Activated T-cell treated with anti-CD3 and anti-CD28 coated beads, Interleukin-2, amount 50 U/mL, for 4 hours (primary cell): ENCODE data around the gene LGALS4. TPM values are rescaled to one million over a fixed set of nuclear protein-coding genes. Genes with fewer than 3 reads are reported as not detected.
"Not testable (repeated sequence)": the region's sequence is repeated elsewhere in the genome, so short reads cannot be mapped to it uniquely, and the experiment has no call there.

Experiments
- ATAC-seq, 2 donors: fragments of 200-7000 bp; cut with Tn5 transposase; one replicate each; pipeline ENCODE4 v1.10.0; 2021
- DNase-seq: peaks from one replicate; pipeline ENCODE4 v3.0.0-alpha.2; 2020
- H3K27me3 Mint-ChIP-seq: one replicate; pipeline ENCODE4 v1.8.0; 2021; ENCODE audit warnings: low read depth, mixed read lengths
- H3K36me3 Mint-ChIP-seq: one replicate; pipeline ENCODE4 v1.8.0; 2022; ENCODE audit warnings: mixed read lengths; ENCODE audit not compliant: insufficient read depth
- H3K4me1 Mint-ChIP-seq: one replicate; pipeline ENCODE4 v1.8.0; 2021; ENCODE audit warnings: low read depth, mixed read lengths
- H3K4me3 Mint-ChIP-seq: one replicate; pipeline ENCODE4 v1.8.0; 2021; ENCODE audit warnings: mild to moderate bottlenecking, moderate library complexity, mixed read lengths
- H3K9me3 Mint-ChIP-seq: one replicate; pipeline ENCODE4 v1.8.0; 2021; ENCODE audit warnings: mixed read lengths
- total RNA-seq, 3 donors: library from RNA; stranded (reverse); gene quantifications; one replicate each; pipeline ENCODE4 v1.2.1, GENCODE V29; 2021

The LGALS4 gene
- total RNA-seq, 3 donors from 2014 or later: 1.7 to 2.7 (median 2.2) TPM

DNA sequence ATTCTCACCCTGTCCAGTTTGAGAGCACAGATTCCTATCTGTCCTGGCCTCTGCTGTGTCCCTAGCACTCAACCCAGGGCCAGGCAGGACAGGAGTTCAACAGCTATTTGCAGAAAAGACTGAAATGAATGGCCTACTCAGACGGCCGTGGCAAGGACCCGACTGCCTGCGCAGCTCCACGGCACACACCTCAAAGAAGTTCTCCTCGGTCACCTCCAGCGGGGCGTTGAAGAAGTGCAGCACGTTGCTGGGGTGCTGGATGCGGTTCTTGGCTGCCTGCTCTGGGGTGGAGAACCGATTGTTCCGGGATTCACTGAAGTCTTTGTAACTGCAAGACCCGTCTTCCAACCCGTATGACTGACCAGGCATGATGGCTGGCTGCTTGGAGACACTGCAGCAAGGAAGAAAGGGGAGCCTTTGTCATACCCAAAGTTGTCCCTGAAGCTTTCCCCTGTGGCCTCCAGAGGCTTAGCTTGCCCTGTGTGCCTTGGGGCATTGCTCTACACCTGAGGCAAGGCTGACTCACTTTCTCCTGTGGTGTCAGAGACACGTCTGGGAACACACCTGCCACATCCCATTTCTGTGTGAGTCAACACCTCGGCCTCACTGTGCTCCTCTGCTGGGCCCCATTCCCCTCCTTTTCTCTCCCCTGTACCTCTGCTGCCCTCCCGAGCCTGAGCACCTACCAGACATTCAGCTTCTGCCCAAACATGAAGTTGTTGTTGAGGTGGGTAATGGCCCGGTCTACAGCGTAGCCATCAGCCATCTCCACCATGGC is 25.7 kb upstream of the LGALS4 start:
- H3K4me3 Mint-ChIP-seq: peak overlapping the region; percentile 26
- peaks cover 57% of the 10 kb centered on the region for H3K36me3 Mint-ChIP-seq
- H3K9me3 Mint-ChIP-seq: no peaks in the 10 kb centered on the region
- peak; percentile 73 to 74 for ATAC-seq
- peaks cover 53% of the 10 kb centered on the region for H3K4me1 Mint-ChIP-seq
- DNase-seq: peak; percentile 60
- H3K27me3 Mint-ChIP-seq: no peaks in the 10 kb centered on the region

DNA sequence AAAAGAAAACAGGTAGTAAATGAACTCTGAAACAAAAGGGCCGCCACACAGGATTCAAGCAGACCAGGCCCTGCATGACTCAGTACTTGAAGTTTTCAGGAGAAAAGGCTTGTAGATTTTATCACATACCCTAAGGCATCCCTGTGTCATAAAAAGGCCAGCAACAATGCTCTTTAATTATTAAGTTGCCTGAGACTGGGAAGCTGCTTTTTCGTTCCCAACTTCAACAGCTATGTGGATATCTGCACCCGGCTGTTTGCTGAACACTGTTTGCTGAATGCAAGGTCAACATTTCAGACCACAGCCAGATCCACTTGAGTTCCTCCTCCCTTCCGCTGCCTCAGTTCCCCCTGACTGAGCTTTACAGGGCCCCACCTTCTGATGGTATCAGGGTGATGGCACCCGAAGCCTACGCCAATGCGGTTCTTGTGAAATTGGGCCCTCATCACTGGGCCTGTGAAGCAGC is 24.9 kb upstream of the LGALS4 start:
- Mint-ChIP-seq H3K4me3 (no peak overlapping the region), H3K4me1 (peaks cover 46% of the 10 kb centered on the region), H3K36me3 (peaks cover 50% of the 10 kb centered on the region), H3K9me3 (no peaks in the 10 kb centered on the region), H3K27me3 (no peaks in the 10 kb centered on the region)
- no peak for ATAC-seq
- no peak for DNase-seq

DNA sequence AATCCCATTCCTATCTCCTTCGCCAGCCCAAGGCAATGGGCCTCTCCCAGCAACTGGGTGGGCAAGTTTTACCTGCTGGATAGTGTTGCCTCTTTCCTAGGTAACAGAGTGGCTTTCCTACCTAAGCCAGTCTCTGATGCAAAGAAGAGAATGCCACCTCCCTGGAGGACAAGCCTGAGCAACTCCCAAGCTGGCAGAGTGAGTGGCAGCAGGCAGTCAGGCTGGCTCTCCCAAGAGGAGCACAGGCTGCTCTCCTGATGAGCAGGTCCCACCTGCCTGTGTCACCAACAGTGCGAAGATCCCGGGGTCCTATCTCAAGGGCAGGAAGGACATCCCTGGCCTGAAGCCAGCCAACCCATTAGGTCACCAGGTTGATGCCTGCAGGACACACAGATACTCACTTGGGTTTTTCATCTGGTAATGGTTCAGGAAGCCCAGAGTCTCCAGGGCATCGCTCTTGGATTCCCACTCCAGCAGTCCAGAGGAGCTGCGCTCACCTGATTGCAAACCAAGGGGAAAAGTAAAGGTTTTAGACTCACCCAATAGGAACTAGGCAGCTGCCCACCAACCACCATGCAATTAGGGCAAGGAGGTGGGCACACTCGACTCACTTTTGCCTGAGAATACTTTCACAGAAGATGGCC is 24.4 kb upstream of the LGALS4 start:
- ATAC-seq (no peak), DNase-seq (no peak)
- Mint-ChIP-seq H3K9me3 (no peaks in the 10 kb centered on the region), H3K36me3 (peaks cover 44% of the 10 kb centered on the region), H3K4me3 (no peak overlapping the region), H3K27me3 (no peaks in the 10 kb centered on the region), H3K4me1 (peaks cover 43% of the 10 kb centered on the region)

DNA sequence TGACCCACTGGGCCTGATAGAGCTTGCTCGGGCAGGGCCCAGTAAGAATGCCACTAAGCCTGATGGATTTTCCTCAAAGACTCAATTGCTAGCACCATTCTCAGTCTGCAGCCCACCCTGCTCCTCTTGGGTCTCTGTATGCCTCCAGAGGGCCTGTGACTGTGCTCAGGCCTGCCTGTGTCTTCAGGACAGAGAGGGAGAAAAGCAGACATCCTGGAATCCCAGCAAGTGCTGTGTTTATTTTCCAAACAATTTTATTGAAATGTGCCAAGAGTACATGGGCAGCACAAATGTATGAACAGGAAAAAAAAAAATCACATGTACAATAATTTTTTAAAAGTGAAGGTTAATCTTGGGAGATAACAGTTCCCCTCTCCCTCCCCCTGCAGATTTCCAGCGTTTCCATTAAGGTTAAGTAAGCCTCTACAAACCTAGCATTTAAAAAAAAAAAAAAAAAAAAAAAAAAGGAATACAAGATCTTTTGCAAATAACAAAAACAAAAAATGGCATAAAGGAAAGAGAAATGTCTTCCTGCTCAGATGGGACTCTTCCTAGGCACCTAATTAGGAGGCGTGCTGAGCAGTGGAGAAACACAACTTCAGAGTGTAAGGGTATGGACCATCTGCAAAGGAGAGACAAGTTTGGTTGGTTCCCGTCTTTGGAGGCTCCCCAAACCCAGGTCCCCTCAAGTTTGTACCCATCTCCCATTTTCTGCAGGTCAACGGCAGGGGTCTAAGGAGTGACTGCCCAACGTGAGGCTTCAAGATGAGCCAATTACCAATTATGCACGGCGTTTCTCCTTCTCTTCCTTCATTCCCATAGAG is 23.6 kb upstream of the LGALS4 start:
- Mint-ChIP-seq H3K27me3 (no peaks in the 10 kb centered on the region), H3K4me1 (peaks cover 41% of the 10 kb centered on the region), H3K4me3 (no peak overlapping the region), H3K9me3 (no peaks in the 10 kb centered on the region), H3K36me3 (peaks cover 39% of the 10 kb centered on the region)
- no peak for DNase-seq
- no peak for ATAC-seq

DNA sequence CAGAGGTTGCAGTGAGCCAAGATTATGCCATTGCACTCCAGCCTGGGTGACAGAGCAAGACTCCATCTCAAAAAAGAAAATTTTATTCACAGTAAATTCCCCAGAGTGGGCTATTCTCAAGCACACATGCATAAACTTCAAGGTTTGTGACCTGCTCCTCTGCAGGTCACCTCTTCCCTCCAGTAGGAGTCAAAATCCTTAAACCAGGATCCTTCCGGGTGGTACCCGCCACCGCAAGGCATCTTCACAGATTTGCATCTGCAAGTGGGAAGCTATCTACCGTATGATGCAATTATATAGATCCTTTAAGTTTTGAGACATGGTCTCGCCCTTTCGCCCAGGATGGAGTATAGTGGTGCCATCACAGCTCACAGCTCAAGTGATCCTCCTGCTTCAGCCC is 21.8 kb upstream of the LGALS4 start:
- Mint-ChIP-seq H3K36me3 (peaks cover 27% of the 10 kb centered on the region), H3K9me3 (no peaks in the 10 kb centered on the region), H3K27me3 (no peaks in the 10 kb centered on the region), H3K4me3 (no peak overlapping the region), H3K4me1 (peaks cover 41% of the 10 kb centered on the region)
- ATAC-seq: no peak
- DNase-seq: no peak

DNA sequence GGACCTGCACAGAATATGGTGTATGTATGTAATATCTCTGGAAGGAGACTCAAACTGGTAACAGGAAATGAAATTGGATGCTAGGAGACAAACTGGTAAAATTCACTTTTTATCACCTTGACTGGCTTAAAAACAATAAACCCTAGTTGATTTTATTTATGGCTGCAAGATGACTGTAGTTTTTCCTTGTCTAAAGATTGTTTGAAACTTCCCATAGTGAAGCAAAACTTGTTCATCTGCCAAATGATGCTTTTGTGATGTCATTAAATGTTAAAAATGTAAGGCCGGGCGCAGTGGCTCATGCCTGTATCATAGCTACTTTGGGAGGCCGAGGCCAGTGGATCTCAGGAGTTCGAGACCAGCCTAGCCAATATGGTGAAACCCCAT is 21.4 kb upstream of the LGALS4 start:
- Mint-ChIP-seq H3K36me3 (peaks cover 22% of the 10 kb centered on the region), H3K9me3 (no peaks in the 10 kb centered on the region), H3K4me3 (no peak overlapping the region), H3K4me1 (peaks cover 36% of the 10 kb centered on the region), H3K27me3 (no peaks in the 10 kb centered on the region)
- ATAC-seq: no peak
- no peak for DNase-seq

DNA sequence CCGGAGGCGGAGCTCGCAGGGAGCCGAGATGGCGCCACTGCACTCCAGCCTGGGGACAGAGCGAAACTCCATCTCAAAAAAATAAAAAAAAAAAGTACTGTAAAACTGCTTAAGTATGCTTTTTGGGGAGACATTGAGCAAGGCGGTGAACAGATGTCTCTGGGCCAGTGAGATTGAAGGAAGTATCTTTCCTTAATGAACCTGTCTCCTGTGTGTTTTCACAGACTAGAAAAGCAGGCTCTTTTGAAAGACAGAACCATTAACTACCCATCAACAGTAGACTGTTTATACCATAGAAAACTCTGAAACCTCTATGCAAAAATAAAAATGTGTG is 20.3 kb upstream of the LGALS4 start:
- peaks cover 29% of the 10 kb centered on the region for H3K4me1 Mint-ChIP-seq
- peaks cover 12% of the 10 kb centered on the region for H3K36me3 Mint-ChIP-seq
- H3K4me3 Mint-ChIP-seq: no peak overlapping the region
- H3K9me3 Mint-ChIP-seq: no peaks in the 10 kb centered on the region
- ATAC-seq (no peak), DNase-seq (no peak)
- H3K27me3 Mint-ChIP-seq: no peaks in the 10 kb centered on the region

DNA sequence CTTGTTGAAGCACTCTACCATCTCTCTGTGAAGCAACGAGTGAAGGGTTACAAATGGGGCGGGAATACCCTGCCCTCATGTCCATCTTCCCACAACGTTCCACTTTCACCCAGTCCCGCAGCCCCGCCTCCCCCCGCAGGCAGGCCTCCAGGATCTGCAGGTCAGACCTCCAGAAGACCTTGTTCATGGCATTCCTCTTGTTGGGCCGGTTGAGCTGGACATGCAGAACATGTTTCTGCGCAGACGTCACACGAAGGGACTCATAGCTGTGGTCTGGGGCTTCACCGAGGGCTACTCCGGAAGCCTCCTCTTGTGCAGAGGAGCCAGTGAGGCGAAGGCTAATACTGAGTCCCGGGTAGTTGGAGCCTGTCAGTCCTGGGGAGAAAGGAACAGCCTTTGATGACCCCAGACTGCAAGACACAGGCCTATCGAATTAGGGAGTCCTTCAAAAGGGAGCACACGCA is 18.4 kb upstream of the LGALS4 start:
- Mint-ChIP-seq H3K27me3 (no peaks in the 10 kb centered on the region), H3K9me3 (no peaks in the 10 kb centered on the region), H3K4me3 (peak overlapping the region; percentile 85), H3K36me3 (peaks cover 13% of the 10 kb centered on the region), H3K4me1 (peaks cover 40% of the 10 kb centered on the region)
- ATAC-seq: peak; percentile 21 to 22
- DNase-seq: no peak

DNA sequence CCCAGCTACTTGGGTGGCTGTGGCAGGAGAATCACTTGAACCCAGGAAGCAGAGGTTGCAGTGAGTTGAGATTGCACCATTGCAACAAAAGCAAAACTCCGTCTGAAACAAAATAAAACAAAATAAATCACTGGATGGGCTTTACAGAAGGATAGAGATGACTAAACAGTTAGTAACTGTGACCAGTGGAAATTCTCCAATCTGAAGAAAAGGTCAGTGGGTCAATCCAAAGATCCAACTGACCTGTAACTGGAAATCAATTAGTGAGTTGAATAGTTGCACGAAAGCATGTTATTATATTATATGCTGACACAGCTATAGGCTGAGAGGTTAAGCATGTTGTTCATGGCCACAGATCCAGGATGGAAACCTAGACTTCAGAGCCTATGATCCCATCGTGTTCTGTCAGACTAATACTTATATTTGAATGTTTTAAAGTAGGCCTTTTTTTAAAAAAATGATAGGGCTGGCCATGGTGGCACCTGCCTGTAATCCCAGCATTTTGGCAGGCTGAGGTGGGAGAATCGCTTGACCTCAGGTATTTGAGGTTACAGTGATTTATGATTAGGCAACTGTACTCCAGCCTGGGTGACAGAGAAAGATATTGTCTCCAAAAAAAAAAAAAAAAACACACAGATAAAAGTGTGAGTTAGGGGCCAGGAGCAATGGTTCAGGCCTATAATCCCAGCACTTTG is 17.4 kb upstream of the LGALS4 start:
- Mint-ChIP-seq H3K4me3 (peak overlapping the region; percentile 85), H3K27me3 (no peaks in the 10 kb centered on the region), H3K4me1 (peaks cover 40% of the 10 kb centered on the region), H3K36me3 (peaks cover 11% of the 10 kb centered on the region), H3K9me3 (no peaks in the 10 kb centered on the region)
- no peak for DNase-seq
- ATAC-seq: no peak

DNA sequence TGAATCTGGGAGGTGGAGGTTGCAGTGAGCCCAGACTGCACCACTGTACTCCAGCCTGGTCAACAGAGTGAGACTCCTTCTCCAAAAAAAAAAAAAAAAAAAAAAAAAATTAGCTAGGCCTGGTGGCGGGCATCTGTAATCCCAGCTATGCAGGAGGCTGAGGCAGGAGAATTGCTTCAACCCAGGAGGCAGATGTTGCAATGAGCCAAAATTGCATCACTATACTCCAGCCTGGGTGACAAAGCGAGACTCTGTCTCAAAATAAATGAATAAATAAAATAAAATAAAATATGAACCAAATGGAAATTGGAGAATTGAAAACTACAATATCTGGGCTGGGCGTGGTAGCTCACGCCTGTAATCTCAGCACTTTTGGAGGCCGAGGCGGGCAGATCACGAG is 16.5 kb upstream of the LGALS4 start:
- not testable (repeated sequence) for H3K9me3 Mint-ChIP-seq, H3K4me3 Mint-ChIP-seq, H3K27me3 Mint-ChIP-seq, ATAC-seq, DNase-seq
- H3K36me3 Mint-ChIP-seq: peaks cover 15% of the 10 kb centered on the region
- peaks cover 43% of the 10 kb centered on the region for H3K4me1 Mint-ChIP-seq

DNA sequence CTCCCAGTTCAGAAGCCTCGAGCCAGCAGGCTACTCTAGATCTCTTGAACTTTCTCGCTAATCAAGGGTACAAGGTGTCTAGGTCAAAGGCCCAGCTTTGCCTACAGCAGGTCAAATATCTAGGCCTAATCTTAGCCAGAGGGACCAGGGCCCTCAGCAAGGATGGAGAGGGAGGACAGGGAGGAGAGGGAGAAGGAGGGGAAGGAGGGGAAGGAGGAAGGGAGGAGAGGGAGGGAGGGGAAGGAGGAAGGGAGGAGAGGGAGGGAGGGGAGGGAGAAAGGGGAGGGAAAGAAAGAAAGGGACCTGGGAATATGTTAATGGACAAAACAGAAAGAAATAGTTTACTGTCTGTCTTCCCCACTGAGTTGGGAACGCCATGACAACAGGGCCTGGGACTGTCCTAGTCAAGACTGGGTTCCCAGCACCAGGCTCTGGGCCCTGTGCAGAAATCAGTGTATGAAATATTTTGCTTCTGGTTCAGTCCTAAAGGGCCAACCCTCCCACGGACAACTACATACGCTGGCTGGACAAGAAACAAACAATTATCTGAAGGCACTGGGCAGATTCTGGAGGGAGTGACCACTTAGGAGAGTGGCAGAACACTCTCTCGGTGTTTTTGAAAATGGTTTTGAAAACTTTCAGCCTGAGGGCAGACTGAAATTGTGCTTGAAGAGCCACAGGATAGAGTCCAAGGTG is 14.3 kb upstream of the LGALS4 start:
- H3K27me3 Mint-ChIP-seq: no peaks in the 10 kb centered on the region
- no peaks in the 10 kb centered on the region for H3K9me3 Mint-ChIP-seq
- H3K4me3 Mint-ChIP-seq: no peak overlapping the region
- ATAC-seq (no peak), DNase-seq (no peak)
- H3K36me3 Mint-ChIP-seq: peaks cover 26% of the 10 kb centered on the region
- peaks cover 40% of the 10 kb centered on the region for H3K4me1 Mint-ChIP-seq

DNA sequence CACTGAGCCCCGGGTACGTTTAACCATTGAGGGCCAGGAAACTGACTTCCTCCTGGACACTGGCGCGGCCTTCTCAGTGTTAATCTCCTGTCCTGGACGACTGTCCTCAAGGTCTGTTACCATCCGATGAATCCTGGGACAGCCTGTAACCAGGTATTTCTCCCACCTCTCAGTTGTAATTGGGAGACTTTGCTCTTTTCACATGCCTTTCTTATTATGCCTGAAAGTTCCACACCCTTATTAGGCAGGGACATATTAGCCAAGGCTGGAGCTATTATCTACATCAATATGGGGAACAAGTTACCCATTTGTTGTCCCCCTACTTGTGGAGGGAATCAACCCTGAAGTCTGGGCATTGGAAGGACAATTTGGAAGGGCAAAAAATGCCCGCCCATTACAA is 13.2 kb upstream of the LGALS4 start:
- Mint-ChIP-seq H3K4me1 (peaks cover 32% of the 10 kb centered on the region), H3K36me3 (peaks cover 29% of the 10 kb centered on the region)
- DNase-seq, ATAC-seq, H3K9me3 Mint-ChIP-seq, H3K27me3 Mint-ChIP-seq, H3K4me3 Mint-ChIP-seq: not testable (repeated sequence)

DNA sequence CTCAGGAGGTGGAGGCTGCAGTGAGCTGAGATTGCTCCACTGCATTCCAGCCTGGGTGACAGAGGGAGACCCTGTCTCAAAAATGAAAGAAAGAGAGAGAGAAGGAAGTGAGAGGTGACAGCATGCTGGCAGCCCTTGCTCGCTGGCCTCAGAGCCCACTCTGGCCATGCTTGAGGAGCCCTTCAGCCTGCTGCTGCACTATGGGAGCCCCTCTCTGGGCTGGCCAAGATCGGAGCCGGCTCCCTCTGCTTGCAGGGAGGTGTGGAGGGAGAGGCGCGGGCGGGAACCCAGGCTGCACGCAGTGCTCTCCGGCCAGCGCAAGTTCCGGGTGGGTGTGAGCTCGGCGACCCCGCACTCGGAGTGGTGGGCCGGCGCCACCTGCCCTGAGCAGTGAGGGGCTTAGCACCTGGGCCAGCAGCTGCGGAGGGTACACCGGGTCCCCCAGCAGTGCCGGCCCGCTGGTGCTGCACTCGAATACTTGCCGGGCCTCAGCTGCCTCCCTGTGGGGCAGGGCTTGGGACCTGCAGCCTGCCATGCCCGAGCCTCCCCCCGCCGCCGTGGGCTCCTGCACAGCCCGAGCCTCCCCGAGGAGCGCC is 8.6 kb upstream of the LGALS4 start:
- ATAC-seq, DNase-seq, H3K4me1 Mint-ChIP-seq, H3K9me3 Mint-ChIP-seq, H3K4me3 Mint-ChIP-seq, H3K27me3 Mint-ChIP-seq: not testable (repeated sequence)
- peaks cover 31% of the 10 kb centered on the region for H3K36me3 Mint-ChIP-seq
